GM21723 (cell line): ENCODE measurements around the gene XAB2.
"Not testable (repeated sequence)": the region's sequence is repeated elsewhere in the genome, so short reads cannot be mapped to it uniquely, and the experiment has no call there.

Source experiments
- ATAC-seq: cut with Tn5 transposase; IDR thresholded peaks from one replicate; pipeline ENCODE4 v1.9.1; 2021; ENCODE audit warnings: mild to moderate bottlenecking, moderate library complexity; ENCODE audit not compliant: unreplicated experiment

XAB2 gene

DNA sequence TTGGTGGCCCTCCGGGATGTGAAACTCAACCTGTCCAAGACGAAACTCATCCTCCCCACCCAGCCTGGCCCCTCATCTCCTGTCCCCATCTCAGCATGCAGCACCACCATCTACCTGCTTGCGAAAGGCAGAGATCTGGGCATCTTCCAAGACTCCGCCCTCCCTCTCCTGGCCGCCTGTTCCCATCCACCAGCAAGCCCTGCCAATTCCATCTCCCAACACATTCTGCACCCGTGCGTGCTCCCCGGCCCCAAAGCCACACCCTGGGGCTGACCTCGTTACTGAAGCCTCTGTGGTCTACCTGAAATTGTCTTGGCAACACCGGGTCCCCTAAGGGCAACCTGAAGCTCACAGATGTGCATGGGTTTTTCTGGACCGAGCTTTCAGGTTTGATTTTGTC is 46.9 kb downstream of the XAB2 start:
- ATAC-seq: no peak

DNA sequence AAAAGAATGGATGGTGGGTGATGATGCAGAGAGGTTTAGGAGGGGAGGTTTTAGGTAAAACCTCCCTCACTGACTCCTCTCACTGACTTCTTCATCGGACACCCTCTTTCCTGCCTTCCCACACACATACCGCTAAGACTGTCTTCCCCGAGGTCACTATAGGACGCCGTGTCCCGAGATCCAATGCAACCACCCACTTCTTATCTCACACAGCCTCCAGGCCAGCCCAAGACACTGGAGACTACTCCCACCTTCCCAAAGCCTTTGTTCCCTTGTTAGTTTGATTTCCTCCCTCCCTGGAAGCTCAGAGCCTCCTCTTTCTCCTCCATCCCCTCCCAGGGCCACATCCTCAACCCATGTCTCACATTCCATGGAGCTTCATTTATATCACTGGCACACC is 50.2 kb downstream of the XAB2 start:
- ATAC-seq: no peak

DNA sequence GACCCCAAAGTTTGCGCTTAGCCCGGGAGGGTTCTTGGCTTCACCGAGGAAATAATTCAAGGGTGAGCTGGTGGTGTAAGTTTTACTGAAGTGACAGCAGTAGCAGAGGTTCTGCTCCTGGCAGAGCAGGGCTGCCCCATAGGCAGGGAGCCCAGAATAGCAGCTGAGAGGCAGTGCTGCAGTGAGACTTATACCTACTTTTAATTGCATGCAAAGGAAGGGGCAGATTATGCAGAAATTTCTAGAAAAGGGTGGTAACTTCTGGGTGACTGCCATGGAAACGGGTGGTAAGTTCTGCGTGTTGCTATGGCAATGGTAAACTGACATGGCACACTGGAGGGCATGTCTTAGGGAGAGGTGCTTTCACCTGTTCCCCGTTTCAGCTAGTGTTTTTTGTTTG is 51.2 kb downstream of the XAB2 start:
- no peak for ATAC-seq

DNA sequence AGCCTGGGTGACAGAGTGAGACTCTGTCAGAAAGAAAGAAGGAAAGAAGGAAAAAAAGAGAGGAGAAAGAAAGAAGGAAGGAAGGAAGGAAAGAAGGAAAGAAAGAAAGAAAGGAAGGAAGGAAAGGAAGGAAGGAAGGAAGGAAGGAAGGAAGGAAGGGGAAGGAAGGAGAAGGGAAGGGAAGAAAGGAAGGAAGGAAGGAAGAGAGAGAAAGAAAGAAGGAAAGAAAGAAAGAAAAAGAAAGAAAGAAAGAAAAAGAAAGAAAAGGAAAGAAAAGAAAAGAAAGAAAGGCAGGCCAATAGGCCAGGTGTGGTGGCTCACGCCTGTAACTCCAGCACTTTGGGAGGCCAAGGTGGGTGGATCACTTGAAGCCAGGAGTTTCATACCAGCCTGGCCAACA is 51.9 kb downstream of the XAB2 start:
- ATAC-seq: not testable (repeated sequence)

DNA sequence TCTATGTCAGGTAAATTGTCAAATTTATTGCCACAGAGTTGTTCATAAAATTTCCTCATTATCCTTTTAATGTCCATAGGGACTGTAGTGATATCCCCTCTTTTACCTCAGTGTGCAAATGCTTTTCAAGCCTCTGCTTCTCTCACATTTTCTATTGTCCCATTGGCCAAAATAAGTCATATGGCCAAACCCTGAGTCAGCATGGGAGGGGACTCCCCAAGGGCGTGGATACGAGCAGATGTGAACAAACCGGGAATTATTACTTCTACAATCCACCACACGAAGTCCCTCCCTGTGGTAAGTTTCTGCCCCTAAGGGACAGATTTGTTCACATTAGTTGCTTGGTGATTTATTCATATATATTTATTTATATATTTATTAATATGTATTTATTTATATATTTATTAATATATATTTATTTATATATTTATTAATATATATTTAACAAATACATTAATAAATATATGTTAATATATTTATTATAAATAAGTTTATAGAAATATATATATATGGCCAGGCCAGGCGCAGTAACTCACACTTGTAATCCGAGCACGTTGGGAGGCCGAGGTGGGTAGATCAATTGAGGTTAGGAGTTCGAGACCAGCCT is 53.8 kb downstream of the XAB2 start:
- ATAC-seq: no peak

DNA sequence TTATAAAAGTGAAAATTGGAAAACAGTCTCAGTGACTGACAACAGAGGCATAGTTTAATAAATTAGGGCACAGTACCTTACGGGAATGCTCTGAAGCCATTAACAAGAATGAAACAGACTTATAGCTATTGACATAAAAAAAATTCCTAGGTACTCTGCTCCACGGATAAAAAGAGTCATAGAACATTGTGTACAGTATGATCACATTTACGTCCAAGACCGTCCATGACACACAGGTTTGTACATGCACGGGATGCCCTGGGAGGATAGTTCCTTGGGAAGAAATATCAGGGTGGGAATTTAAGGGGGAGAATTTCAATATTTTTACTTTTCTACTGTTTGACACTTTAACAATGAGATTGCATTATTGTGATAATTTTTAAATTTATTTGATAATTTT is 58.6 kb downstream of the XAB2 start:
- ATAC-seq: no peak
